ENCODE results near the gene GPATCH3. TPM values are rescaled to one million over a fixed set of nuclear protein-coding genes. Genes with fewer than 3 reads are reported as not detected.
"Not testable (repeated sequence)": the region's sequence is repeated elsewhere in the genome, so short reads cannot be mapped to it uniquely, and the experiment has no call there.

GPATCH3 gene
- total RNA-seq, result 6.4 TPM
- polyA plus RNA-seq, result 11.2 TPM

DNA sequence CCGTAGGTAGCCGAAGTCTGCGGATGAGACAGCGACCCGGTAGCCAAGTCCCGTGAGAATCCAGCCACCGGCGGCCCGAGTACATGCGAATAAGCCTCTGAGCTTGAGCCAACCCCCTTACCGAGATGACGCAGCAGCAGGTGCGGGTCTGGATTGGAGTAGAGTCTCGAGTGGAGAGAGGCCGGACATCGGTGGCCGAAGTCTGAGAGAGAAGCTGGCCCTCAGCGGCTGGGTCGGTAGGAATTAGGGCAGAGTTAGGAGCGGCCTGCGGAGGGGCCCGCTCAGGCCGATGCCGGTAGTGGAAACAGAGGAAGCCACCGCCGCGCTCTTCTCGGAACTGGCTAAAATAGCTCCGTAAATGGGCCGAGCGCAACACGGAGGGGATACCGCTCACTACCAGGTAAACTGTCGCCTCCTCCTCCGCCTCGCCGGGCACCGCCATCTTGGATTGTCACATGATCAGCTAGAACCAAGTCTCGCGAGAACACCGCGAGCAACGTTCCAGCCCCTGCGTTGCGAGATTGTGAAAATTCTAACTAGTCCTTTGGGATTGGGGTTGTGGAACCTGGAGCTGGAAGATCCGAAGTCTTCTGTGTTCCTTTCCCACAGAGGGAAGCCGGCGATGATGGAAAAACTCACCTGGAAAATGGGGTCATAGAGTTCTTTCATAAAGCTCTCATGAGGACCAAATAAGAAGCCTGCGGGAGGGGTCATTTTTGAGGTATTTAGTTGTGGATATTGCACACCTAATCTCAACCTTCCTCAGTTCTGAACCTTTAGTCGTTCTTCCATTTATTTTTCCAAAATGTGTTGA lies at the start of gene GPATCH3:
GPATCH3 (minus strand) TSS at position 467 of the 814 bp plus-strand sequence; CDS start at position 442, 25 bp downstream.
- WGBS, result under 1% methylated on average over 50 of the region's 50 CpGs
- Histone ChIP-seq H3K4me3 (ENCODE audit: low read depth, low read length) (peak within 1 kb of the TSS; percentile 96), H3K36me3 (ENCODE audit: insufficient read depth) (no peaks in the 10 kb centered on the region)

DNA sequence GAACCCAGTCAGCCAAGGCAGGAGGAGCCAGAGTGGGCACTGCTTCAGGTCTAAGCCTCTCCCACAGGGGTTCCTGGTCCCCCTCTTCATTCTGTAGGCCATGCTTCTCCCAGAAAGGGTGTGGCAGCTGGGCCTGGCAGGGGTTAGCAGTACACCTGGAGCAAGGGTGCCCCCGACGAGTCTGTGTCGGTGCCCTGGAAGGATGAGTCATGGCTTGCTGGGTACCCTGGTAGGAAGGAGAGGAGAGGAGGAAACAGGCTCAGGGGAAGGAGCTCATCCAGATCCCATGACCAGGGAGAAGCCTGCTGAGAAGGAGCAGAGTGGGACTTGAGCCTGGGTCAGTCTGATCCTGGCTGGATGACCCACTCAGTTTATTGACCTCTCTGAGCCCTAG lies 49.7 kb upstream of the GPATCH3 start:
- no peaks in the 10 kb centered on the region for H3K4me1 ChIP-seq (ENCODE audit: insufficient read depth)
- H3K36me3 ChIP-seq (ENCODE audit: insufficient read depth), result no peaks in the 10 kb centered on the region
- no peak for DNase-seq (ENCODE audit: extremely low spot score)
- H3K27ac ChIP-seq (ENCODE audit: low read depth), result no peak overlapping the region
- 70% methylated on average over 3 of the region's 3 CpGs for WGBS
- H3K4me3 ChIP-seq (ENCODE audit: low read depth, low read length), result no peak overlapping the region

More for the DNA sequence above, at the start of gene GPATCH3:
- Histone ChIP-seq H3K27ac (ENCODE audit: low read depth) (peak within 1 kb of the TSS; percentile 56), H3K4me1 (ENCODE audit: insufficient read depth) (no peaks in the 10 kb centered on the region)
- DNase-seq (ENCODE audit: extremely low spot score), result peak; percentile 78

DNA sequence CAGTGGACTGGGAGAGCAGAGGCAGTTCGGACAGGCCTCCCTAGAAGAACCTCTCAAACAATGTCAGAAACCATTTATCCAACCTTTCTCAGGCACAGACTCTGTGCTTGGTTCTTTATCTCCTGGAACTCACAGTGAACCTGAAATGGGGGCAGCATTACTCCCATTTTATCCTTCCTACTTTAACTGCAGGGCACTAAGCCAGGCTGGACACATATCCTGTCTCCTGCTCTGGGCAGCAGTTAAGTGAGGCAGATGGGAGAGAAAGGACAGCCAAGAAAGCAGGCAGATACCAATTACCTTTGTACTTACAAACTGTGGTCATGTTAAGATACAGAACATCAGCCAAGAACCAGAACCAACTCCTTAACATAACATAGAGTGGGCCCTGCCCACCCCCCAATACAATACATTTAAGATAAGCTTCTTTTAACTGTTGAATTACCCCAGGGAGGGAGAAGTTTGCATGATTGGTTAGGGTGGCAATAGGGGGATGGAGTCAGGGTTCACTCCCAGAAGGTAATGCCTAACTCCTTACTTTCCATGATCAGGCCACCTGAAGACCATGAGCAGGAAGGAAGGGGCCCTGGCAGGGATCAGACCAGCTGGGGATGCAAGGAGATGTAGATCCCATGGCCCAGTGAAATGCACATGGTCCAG lies 49.1 kb upstream of the GPATCH3 start:
- Histone ChIP-seq H3K4me3 (ENCODE audit: low read depth, low read length) (no peak overlapping the region), H3K36me3 (ENCODE audit: insufficient read depth) (no peaks in the 10 kb centered on the region), H3K4me1 (ENCODE audit: insufficient read depth) (no peaks in the 10 kb centered on the region), H3K27ac (ENCODE audit: low read depth) (no peak overlapping the region)
- WGBS, result 52% methylated on average over 1 of the region's 1 CpG
- DNase-seq (ENCODE audit: extremely low spot score), result no peak

- H3K36me3 ChIP-seq (ENCODE audit: insufficient read depth); DNase-seq (ENCODE audit: extremely low spot score); H3K4me1 ChIP-seq (ENCODE audit: insufficient read depth); H3K27ac ChIP-seq (ENCODE audit: low read depth); H3K4me3 ChIP-seq (ENCODE audit: low read depth, low read length): not testable (repeated sequence)
- WGBS, result 90% methylated on average over 16 of the region's 16 CpGs
Observed at GRCh38 chr1:26948725-26949057, 48.4 kb upstream of the GPATCH3 start.

- no peak for DNase-seq (ENCODE audit: extremely low spot score)
- Histone ChIP-seq H3K27ac (ENCODE audit: low read depth) (peak overlapping the region; percentile 1), H3K36me3 (ENCODE audit: insufficient read depth) (peaks cover 3% of the 10 kb centered on the region), H3K4me1 (ENCODE audit: insufficient read depth) (no peaks in the 10 kb centered on the region), H3K4me3 (ENCODE audit: low read depth, low read length) (no peak overlapping the region)
- WGBS, result 70% methylated on average over 4 of the region's 4 CpGs
Observed at GRCh38 chr1:26946270-26946669, 46.0 kb upstream of the GPATCH3 start.

DNA sequence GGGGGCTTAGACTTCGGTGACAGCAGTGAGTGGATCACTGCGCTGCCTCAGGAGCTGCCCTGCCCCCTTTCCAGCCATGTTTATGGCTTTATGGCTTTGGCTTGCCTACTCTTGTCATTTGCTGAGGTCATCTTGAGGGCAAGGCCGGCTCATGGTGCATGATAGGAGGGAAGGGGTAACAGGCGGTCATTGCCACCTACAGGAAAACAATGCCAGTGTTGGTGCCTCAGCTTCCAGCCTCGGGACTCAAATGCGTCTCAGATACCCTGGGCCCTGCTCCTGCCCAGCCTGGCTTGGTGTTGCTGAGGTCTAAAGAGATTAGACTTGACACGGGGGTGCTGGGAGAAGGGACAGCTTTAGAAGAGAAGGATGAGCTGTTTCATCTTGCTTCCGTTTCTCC lies 45.5 kb upstream of the GPATCH3 start:
- H3K4me3 ChIP-seq (ENCODE audit: low read depth, low read length), result no peak overlapping the region
- H3K27ac ChIP-seq (ENCODE audit: low read depth), result no peak overlapping the region
- no peaks in the 10 kb centered on the region for H3K4me1 ChIP-seq (ENCODE audit: insufficient read depth)
- H3K36me3 ChIP-seq (ENCODE audit: insufficient read depth), result peaks cover 3% of the 10 kb centered on the region
- DNase-seq (ENCODE audit: extremely low spot score), result no peak
- WGBS, result 58% methylated on average over 8 of the region's 8 CpGs

DNA sequence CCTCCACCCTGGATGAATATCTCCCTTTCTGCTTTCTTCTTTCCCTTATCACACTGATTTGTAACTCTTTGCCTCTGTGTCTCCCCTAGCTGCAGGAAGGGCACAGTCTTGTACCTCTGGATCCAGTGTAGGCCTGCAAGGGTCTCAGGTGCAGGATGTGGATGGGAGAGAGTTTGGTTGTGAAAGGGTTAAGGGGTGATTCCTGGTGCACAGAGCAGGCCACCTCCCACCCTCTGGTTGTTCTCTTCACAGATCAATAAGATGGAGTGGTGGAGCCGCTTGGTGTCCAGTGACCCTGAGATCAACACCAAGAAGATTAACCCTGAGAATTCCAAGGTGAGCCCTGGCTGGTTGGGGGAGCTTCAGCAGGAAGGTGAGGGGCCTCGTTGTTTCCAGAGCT lies 44.9 kb upstream of the GPATCH3 start:
- H3K27ac ChIP-seq (ENCODE audit: low read depth), result no peak overlapping the region
- no peak overlapping the region for H3K4me3 ChIP-seq (ENCODE audit: low read depth, low read length)
- no peaks in the 10 kb centered on the region for H3K4me1 ChIP-seq (ENCODE audit: insufficient read depth)
- no peak for DNase-seq (ENCODE audit: extremely low spot score)
- peaks cover 3% of the 10 kb centered on the region for H3K36me3 ChIP-seq (ENCODE audit: insufficient read depth)
- 55% methylated on average over 2 of the region's 2 CpGs for WGBS

GRCh38 chr1:26942656-26943055 lies 42.4 kb upstream of the GPATCH3 start:
- no peak overlapping the region for H3K4me3 ChIP-seq (ENCODE audit: low read depth, low read length)
- WGBS, result 95% methylated on average over 12 of the region's 12 CpGs
- H3K4me1 ChIP-seq (ENCODE audit: insufficient read depth), result no peaks in the 10 kb centered on the region
- H3K27ac ChIP-seq (ENCODE audit: low read depth), result no peak overlapping the region
- DNase-seq (ENCODE audit: extremely low spot score), result no peak
- peaks cover 3% of the 10 kb centered on the region for H3K36me3 ChIP-seq (ENCODE audit: insufficient read depth)

DNA sequence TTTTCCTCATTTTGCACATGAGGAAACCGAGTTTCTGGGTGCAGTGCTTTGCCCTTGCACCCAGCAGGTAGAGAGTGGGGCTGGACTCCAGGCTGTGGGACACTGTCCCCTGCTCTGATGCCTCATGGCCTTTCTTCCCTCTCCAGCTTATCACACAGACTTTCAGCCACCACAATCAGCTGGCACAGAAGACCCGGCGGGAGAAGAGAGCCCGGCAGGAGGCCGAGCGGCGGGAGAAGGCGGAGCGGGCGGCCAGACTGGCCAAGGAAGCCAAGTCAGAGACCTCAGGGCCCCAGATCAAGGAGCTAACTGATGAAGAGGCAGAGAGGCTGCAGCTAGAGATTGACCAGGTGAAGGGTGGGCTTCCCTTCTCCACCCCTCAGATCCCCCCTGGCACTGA lies 41.0 kb upstream of the GPATCH3 start:
- no peaks in the 10 kb centered on the region for H3K4me1 ChIP-seq (ENCODE audit: insufficient read depth)
- DNase-seq (ENCODE audit: extremely low spot score), result no peak
- WGBS, result 96% methylated on average over 10 of the region's 10 CpGs
- no peak overlapping the region for H3K4me3 ChIP-seq (ENCODE audit: low read depth, low read length)
- no peak overlapping the region for H3K27ac ChIP-seq (ENCODE audit: low read depth)
- H3K36me3 ChIP-seq (ENCODE audit: insufficient read depth), result peaks cover 3% of the 10 kb centered on the region

GRCh38 chr1:26938659-26939025 lies 38.4 kb upstream of the GPATCH3 start:
- Histone ChIP-seq H3K4me1 (ENCODE audit: insufficient read depth) (no peaks in the 10 kb centered on the region), H3K4me3 (ENCODE audit: low read depth, low read length) (no peak overlapping the region), H3K27ac (ENCODE audit: low read depth) (no peak overlapping the region), H3K36me3 (ENCODE audit: insufficient read depth) (peaks cover 5% of the 10 kb centered on the region)
- no peak for DNase-seq (ENCODE audit: extremely low spot score)
- WGBS, result 93% methylated on average over 2 of the region's 2 CpGs

DNA sequence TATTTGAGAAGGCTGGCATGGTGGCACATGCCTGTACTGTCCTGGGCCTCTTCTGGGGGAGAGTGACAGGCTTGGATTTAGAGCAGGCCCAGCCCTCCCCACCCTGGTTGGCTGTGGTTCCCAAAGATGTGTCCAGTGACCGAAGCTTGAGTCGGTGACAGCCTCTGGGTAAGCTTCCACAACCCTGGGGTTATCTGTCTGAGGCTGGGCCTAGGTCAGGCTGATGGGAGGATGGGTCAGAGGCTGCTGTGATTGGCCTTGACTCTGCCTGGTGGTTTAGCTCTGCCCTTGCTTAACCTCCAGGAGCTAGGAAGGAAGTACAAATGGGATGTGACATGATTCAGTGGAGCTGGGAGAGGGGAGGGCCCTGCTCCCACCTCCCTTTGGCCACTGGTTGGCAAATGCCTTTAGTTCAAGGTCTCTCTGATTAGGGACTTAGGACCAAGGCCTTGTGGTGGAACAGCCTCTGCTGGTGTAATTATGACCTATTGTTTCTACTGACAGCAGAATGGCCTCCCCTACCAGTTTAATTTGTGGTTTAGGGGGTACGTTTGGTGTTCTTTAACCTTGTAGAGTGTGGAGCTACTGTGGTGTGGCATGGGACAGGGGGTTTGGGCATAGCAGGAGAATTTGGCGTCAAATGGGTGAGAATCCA lies 37.9 kb upstream of the GPATCH3 start:
- DNase-seq (ENCODE audit: extremely low spot score), result no peak
- no peaks in the 10 kb centered on the region for H3K4me1 ChIP-seq (ENCODE audit: insufficient read depth)
- H3K36me3 ChIP-seq (ENCODE audit: insufficient read depth), result peaks cover 5% of the 10 kb centered on the region
- WGBS, result 91% methylated on average over 4 of the region's 4 CpGs
- H3K4me3 ChIP-seq (ENCODE audit: low read depth, low read length), result no peak overlapping the region
- no peak overlapping the region for H3K27ac ChIP-seq (ENCODE audit: low read depth)

DNA sequence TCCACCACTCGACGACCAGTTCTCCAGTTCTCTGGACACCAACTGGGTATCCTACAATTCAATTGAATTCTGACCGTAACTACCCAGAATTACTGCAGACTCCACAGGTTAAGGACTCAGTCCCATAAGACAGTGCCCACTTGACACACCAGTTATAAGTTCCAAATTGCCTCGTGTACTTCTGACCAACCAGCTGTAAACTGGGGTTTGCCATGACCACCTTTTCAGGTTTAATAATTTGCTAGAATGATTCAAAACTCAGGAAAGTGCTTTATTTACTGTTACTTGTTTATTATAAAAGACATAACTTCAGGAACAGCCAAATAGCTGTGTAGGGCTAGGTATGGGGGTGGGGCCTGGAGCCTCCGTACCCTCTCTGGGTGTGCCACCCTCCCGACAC lies 36.6 kb upstream of the GPATCH3 start:
- Histone ChIP-seq H3K4me3 (ENCODE audit: low read depth, low read length) (no peak overlapping the region), H3K36me3 (ENCODE audit: insufficient read depth) (peaks cover 2% of the 10 kb centered on the region), H3K4me1 (ENCODE audit: insufficient read depth) (no peaks in the 10 kb centered on the region), H3K27ac (ENCODE audit: low read depth) (no peak overlapping the region)
- WGBS, result 86% methylated on average over 6 of the region's 6 CpGs
- DNase-seq (ENCODE audit: extremely low spot score), result no peak

GRCh38 chr1:26932531-26932930 lies 32.3 kb upstream of the GPATCH3 start:
- Histone ChIP-seq H3K27ac (ENCODE audit: low read depth) (no peak overlapping the region), H3K36me3 (ENCODE audit: insufficient read depth) (peaks cover 6% of the 10 kb centered on the region), H3K4me3 (ENCODE audit: low read depth, low read length) (no peak overlapping the region), H3K4me1 (ENCODE audit: insufficient read depth) (no peaks in the 10 kb centered on the region)
- no peak for DNase-seq (ENCODE audit: extremely low spot score)
- WGBS, result 86% methylated on average over 3 of the region's 3 CpGs

GRCh38 chr1:26923711-26924110 lies 23.4 kb upstream of the GPATCH3 start:
- WGBS, result 94% methylated on average over 3 of the region's 3 CpGs
- Histone ChIP-seq H3K4me1 (ENCODE audit: insufficient read depth) (peaks cover 1% of the 10 kb centered on the region), H3K4me3 (ENCODE audit: low read depth, low read length) (no peak overlapping the region), H3K27ac (ENCODE audit: low read depth) (no peak overlapping the region), H3K36me3 (ENCODE audit: insufficient read depth) (peaks cover 5% of the 10 kb centered on the region)
- no peak for DNase-seq (ENCODE audit: extremely low spot score)
